Fibroblast of the conjunctiva (primary cell): ENCODE measurements around the gene AGFG2.
A peak's percentile ranks its signal among the peaks of the same experiment; 100 is the strongest.
"Not testable (repeated sequence)": the region's sequence is repeated elsewhere in the genome, so short reads cannot be mapped to it uniquely, and the experiment has no call there.

Source experiments
- DNase-seq: peaks from one replicate; pipeline ENCODE4 v3.0.0-alpha.2; 2010; ENCODE audit warnings: low read depth

The AGFG2 gene

GRCh38 chr7:100552532-100552931 lies 13.5 kb downstream of the AGFG2 start:
- no peak for DNase-seq

DNA sequence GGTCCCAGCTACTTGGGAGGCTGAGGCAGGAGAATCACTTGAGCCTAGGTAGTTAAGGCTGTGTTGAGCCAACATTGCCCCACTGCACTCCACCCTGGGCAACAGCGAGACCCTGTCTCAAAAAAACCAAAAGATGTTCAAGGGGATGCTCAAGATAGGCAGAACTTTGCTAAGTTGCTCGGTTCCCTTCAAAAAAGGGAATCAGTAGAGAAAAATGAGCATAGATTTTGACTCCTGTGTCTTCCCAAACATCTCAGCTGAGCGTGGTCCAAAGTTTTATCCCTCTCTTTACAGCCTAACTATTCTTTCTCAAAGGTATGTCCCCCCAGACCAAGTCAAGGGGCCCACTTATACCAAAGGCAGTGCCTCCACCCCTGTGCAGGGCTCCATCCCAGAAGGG lies 14.0 kb downstream of the AGFG2 start:
- DNase-seq, result no peak

GRCh38 chr7:100555701-100556100 lies 16.7 kb downstream of the AGFG2 start:
- DNase-seq, result no peak

DNA sequence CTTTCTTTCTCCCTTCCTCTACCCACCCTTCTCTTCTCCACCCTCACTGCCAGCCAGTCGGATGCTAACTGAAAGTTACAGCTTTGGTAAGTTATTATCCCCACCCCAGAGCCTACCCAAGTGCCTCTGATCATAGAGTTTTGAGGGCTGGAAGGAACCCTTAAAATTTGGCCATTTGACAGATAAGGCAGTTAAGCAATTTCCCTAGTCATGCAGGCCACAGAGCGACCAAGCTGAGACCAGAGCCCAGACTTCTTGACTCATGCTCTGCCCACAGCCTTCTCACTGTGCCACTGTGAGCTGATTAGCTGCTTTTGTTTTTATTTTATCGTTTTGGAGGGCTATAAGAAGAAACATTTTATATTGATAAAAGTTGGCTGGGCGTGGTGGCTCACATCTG lies 17.5 kb downstream of the AGFG2 start:
- no peak for DNase-seq

- DNase-seq, result no peak
These were observed 20.1 kb downstream of the AGFG2 start for GRCh38 chr7:100559127-100559526.

DNA sequence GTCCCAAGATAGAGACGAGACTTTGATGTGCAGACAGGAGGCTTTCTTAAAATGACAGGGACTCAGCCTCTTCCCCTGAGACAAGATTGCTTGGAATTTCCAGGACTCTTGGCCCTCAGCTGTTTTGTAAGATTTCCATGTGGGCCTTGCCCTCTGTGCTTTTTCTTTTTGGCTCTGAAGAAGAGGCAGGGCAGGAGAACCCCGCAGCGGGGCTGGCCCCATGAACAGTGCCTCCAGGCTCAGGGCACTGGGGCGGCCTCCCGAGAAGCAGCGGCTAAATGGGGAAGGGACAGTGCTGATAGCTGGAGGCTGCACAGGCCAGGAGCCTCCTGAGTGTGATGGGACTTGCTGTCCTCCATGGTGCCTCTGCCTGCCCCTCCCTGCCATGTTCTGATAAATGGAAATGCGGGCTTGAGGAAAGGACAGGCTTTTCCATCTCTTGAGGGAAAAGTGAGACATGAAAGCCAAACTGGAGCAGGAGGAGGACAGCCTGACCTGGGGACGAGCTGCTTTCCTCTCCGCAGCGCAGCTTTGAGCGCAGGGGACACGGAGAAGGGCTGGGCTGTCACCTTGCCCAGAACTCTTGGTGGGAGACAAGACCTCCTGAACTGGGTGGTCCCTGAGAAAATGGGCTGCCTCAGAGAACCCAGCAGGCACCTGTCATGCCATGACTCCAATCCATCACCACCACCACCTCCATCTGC lies 22.6 kb downstream of the AGFG2 start:
- no peak for DNase-seq

DNA sequence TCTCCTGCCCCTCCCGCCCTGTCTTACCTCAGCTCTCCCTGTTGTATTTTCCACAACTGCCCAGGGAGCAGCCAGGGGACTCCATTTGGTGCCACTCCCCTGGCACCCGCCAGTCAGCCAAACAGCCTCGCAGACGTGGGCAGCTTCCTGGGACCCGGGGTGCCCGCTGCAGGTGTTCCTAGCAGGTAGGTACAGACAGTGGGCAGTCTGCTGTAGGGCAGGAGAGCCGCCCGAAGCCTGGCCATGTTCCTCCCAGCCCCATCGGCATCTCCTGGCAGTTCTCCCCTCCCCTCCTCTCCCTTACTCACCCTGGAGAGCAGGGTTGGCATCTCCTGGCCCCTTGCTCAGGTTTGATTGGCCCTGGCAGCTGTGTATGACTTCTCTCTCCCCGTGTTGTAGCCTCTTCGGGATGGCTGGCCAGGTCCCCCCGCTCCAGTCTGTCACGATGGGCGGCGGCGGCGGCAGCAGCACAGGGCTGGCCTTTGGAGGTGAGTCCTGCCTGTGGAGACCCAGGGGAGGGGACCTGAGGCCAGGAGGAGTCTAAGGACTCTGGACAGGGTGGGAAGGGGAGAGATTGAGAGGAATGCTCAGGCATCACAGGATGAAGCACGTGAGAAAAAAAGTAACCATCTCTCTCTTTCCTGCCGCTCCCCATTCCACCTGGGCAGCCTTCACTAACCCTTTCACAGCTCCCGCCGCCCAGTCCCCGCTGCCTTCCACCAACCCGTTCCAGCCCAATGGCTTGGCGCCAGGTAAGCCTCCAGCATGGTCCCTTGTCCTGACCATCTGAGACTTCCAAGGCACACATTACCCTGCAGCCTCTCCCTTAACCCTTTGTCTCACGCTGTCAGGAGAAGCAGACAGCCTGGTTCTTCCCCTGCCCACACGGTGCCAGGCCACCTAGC lies 23.4 kb downstream of the AGFG2 start:
- no peak for DNase-seq

- DNase-seq, result no peak
These were observed 24.1 kb downstream of the AGFG2 start for GRCh38 chr7:100563100-100563564.

DNA sequence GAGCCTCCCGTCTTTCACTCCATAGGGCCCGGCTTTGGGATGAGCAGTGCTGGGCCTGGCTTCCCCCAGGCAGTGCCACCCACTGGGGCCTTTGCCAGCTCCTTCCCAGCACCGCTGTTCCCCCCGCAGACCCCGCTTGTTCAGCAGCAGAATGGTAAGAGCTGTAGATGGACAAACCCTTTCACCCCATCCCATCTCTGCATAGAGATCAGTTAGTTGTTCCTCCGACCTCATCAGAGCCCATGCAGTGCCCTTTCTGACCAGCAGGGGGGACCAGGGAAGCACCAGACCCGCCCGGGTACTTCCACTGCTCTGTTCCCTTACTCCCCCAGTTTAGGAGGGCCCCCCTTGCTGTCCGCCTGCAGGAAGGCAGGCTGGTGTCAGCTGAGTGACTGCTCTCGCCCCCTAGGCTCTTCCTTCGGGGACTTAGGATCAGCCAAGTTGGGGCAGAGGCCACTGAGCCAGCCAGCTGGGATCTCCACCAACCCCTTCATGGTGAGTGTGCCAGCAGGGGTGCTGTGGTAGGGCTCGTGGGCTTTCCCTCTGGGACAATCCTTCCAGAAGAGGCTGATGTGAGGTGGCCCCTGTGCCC lies 24.9 kb downstream of the AGFG2 start:
- peak; percentile 51 for DNase-seq

DNA sequence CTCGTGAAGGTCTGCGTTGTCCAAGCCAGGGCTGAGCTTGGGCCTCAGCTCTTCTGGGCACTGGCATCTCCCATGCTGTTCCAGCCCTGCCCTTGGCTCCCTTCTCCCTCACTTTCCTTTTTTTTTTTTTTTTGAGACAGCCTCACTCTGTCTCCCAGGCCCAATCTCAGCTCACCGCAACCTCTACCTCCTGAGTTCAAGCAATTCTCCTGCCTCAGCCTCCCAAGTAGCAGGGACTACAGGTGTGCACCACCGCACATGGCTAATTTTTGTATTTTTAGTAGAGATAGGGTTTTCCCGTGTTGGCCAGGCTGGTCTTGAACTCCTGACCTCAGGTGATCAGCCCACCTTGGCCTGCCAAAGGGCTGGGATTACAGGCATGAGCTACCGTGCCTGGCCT lies 25.4 kb downstream of the AGFG2 start:
- DNase-seq, result not testable (repeated sequence)

- no peak for DNase-seq
These were observed 26.1 kb downstream of the AGFG2 start for GRCh38 chr7:100565133-100565571.

- no peak for DNase-seq
These were observed 27.1 kb downstream of the AGFG2 start for GRCh38 chr7:100566018-100566531.

DNA sequence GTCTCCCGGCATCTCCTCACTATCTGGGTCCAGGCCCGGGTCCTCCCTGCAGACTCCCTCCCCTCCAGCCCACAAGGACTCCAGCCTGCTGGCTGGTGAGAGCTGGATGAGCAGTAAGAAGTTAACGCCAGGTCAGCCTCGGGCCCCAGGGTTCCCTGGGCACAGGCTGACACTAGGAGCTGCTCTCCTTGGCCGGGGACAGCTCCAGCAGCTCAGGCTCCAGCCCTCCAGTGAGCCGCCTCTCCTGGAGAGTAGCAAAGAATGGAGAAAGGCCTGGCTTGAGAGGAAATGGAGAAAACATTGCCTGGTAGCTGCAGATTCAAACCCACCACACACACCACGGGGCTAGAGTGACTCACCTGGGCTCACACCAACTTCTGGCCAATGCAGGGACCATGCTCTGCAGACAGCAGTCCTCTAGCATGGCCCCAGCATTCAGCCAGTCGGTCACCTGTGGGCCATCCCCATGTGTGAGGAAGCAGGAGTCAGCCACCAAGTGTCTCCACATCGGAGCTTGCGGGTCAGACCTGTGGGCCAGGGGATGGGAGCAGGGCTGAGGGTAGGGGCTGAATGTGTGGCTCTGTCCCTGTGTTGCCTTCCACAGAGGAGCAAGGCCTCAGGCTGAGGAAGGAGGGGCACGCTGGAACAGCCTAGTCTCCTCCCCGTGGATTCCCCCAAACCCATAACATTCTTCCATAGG lies 28.2 kb downstream of the AGFG2 start:
- DNase-seq, result no peak

- DNase-seq, result no peak
These were observed 28.8 kb downstream of the AGFG2 start for GRCh38 chr7:100567751-100568175.

DNA sequence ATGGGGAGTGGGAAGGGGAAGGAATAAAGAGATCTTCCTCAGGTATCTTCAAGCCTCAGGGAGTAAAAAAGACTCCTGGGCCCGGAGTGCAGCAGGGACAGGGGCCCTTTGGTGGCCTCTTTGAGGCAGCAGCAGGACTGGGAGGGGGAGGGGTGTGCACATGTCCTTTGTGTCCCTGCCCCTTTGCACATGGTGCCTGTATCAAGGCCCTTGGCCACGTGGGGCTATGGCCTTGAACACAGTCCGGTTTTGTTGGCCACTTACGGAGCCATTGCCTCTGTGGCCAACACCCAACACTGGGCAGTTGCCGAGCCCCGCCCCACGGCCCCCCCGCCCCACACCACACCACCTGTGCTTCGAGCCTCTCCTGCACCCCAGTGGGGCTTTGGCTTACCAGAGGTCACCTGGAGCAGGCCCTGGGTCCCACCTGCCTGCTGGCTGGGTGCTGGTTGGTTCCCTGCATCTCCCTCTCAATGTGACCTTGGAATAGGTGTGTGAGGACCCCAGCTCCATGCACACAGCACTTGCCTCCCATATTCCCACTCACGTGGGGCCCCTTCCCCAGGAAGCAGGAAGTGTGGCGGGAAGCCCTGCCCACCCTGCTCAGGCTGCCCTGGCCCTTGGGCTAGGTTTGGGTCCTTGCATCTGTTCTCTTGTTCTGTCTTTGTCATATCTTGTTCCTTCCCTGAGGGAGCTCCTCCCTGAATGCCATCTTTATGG lies 29.3 kb downstream of the AGFG2 start:
- no peak for DNase-seq

GRCh38 chr7:100568896-100569844 lies 30.2 kb downstream of the AGFG2 start:
- no peak for DNase-seq

DNA sequence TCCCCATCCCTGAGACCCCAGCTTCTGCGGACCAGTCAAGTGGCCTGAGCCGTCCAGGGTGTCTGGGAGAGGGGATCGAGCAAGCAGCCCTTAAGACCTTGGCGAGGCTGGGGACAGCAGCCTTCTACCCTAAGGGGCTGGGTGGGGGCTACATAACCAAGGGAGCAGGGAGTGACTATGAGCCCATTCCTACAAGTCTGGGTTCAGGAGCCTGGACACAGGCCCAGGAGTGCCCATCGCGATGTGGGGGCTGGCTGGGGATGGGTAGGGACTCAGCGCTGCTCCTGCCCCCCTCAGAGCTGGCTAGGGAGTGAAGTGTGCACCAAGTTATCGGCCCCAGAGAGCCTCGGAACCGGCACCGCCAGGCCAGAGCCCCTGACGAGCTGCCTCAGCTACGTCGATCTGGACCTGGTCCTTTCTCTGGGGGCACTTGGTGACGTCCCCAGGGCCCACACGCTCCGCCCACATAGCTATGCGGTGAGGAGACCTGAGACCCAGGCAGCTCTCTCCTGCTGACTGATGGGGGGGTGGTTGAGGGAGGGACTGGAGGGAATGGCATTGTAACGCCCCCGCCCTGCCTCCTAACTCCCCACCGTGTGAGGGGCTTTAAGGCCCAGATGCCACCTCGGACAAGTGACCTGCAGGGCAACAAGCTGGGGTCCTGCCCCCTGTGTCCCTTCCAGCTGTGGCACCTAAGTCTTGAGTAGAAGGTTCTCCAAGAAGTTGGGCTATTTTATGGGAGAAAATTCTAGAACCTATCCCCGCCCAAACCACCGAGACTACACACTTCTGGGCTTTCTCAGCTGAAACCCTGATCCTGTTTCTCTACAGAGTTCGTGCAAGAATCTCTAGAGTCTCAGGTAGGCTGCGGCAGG lies 32.2 kb downstream of the AGFG2 start:
- DNase-seq, result no peak

- no peak for DNase-seq
These were observed 32.8 kb downstream of the AGFG2 start for GRCh38 chr7:100571829-100572116.

DNA sequence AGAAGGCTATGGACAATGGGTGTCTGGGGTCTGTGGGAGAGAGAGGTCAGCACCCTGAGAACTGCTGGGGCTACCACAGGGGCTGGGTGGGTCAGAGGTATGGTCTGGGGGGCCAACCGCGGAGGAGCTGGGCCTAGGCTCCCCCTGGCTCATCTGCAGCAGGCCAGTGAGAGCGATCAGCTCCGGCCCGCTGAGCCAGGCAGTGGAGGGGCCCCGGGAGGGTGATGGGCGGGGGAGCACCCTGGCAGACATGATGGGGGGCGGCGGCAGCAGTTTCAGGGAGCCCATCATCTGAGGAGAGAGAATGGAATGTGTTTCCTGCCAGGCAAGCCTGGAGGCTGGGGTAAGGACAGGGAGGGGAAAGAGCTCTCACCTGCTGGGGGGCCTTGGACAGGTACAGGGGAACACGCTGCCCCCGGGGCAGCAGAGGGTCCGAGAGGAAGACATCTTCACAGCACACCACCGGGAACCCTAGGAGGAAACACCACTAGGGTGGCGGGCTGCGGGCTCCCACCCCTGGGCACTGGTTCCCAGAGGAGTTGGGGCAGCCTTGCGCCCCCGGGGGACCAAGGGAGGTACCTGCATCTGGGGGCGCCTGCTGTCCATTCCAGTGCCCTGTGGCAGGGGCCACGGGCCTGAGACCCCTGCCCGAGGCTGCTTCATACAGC lies 33.4 kb downstream of the AGFG2 start:
- DNase-seq, result no peak
